Endothelial cell of umbilical vein (primary cell): ENCODE data around the gene LRRC28. TPM values are rescaled to one million over a fixed set of nuclear protein-coding genes. Genes with fewer than 3 reads are reported as not detected.

Experiments
- BruUV-seq: library from RNA; stranded (reverse); fragments of 400-500 nt; replicated peaks from 2 replicates; lab custom pipeline; 2021; lab: Mats Ljungman, UMichigan
- CTCF ChIA-PET: fragments of 300-600, 350-600 bp; sonication (Branson Sonifier 250); formaldehyde crosslinking; loops from one replicate; lab custom pipeline; 2021; ENCODE audit warnings: antibody characterized with exemption, inconsistent platforms; lab: Charles Lee
- POLR2A ChIA-PET: fragments of 300-600, 350-600 bp; sonication (Branson Sonifier 250); formaldehyde crosslinking; loops from one replicate; lab custom pipeline; 2021; ENCODE audit warnings: antibody characterized with exemption, inconsistent platforms; lab: Charles Lee
- DNase-seq: peaks from one replicate; pipeline ENCODE4 v3.0.0-alpha.2; 2011; ENCODE audit warnings: low read depth, low spot score
- FAIRE-seq: peaks from 2 replicates; lab custom pipeline; 2011; peaks lifted over from hg19 to GRCh38; lab: Jason Lieb, UNC
- H2AFZ ChIP-seq: 2 replicates; pipeline ENCODE4 v1.6.0; 2012; ENCODE audit warnings: low read depth, low read length, control low read depth, inconsistent platforms
- H3K27ac ChIP-seq: 2 replicates; pipeline ENCODE4 v1.5.1; 2011; ENCODE audit warnings: low read depth, mild to moderate bottlenecking, control low read depth, low read length, moderate library complexity; ENCODE audit not compliant: insufficient read depth
- H3K27me3 ChIP-seq, 2 experiments: 2 replicates each; pipeline versions ENCODE4 v1.6.0 to v1.6.1; 2011; ENCODE audit warnings: low read length in 2 of 2, mixed read lengths in 1 of 2; ENCODE audit not compliant: control insufficient read depth in 2 of 2, insufficient read depth in 2 of 2
- H3K36me3 ChIP-seq, 2 experiments: 2 replicates in 1 of 2; 3 replicates in 1 of 2; pipeline ENCODE4 v1.5.1; 2011; ENCODE audit warnings: low read length in 2 of 2, mild to moderate bottlenecking in 1 of 2, moderate library complexity in 1 of 2; ENCODE audit not compliant: control insufficient read depth in 2 of 2, insufficient read depth in 2 of 2; ENCODE audit errors: extremely low read depth in 1 of 2
- H3K4me1 ChIP-seq: 3 replicates; pipeline ENCODE4 v1.5.1; 2011; ENCODE audit warnings: mild to moderate bottlenecking, low read length; ENCODE audit not compliant: control insufficient read depth, insufficient read depth; ENCODE audit errors: extremely low read depth
- H3K4me2 ChIP-seq: 2 replicates; pipeline ENCODE4 v1.6.1; 2011; ENCODE audit warnings: low read length, control low read depth, mixed read lengths; ENCODE audit not compliant: insufficient read depth
- H3K4me3 ChIP-seq, 3 experiments: fragments of 200-600 bp in 1 of 3; sonication (generic), shearing (Covaris generic) in 1 of 3; replicated peaks in 1 of 3; 2 replicates each; pipeline ENCODE4 v1.5.1; 2011 to 2016; ENCODE audit warnings: control low read depth in 3 of 3, low read length in 3 of 3, mild to moderate bottlenecking in 2 of 3, inconsistent platforms in 1 of 3, low read depth in 1 of 3, moderate library complexity in 1 of 3; ENCODE audit not compliant: insufficient read depth in 1 of 3
- H3K79me2 ChIP-seq: 2 replicates; pipeline ENCODE4 v1.6.0; 2012; ENCODE audit warnings: low read length, inconsistent platforms; ENCODE audit not compliant: control insufficient read depth, insufficient read depth
- H3K9ac ChIP-seq: replicated peaks from 2 replicates; pipeline ENCODE3; 2011; ENCODE audit warnings: low read length, control low read depth; ENCODE audit not compliant: insufficient read depth; ENCODE audit errors: extremely low read depth
- H3K9me1 ChIP-seq: replicated peaks from 3 replicates; pipeline ENCODE4 v1.6.0; 2011; ENCODE audit warnings: mild to moderate bottlenecking, low read length; ENCODE audit not compliant: control insufficient read depth, insufficient read depth; ENCODE audit errors: extremely low read depth
- H3K9me3 ChIP-seq: replicated peaks from 2 replicates; pipeline ENCODE4 v1.5.1; 2012; ENCODE audit warnings: low read length, inconsistent platforms; ENCODE audit not compliant: control insufficient read depth, insufficient read depth
- H4K20me1 ChIP-seq: replicated peaks from 2 replicates; pipeline ENCODE3; 2011; ENCODE audit warnings: mild to moderate bottlenecking, low read length; ENCODE audit not compliant: control insufficient read depth, insufficient read depth; ENCODE audit errors: extremely low read depth
- CTCF ChIP-seq, 2 donors: IDR thresholded peaks; 1 replicate in 1 of 2; 2 replicates in 1 of 2; pipeline ENCODE4 v1.5.1; 2011; ENCODE audit warnings: low read length in 2 of 2, mild to moderate bottlenecking in 2 of 2, moderate library complexity in 2 of 2, control low read depth in 1 of 2, inconsistent platforms in 1 of 2, low read depth in 1 of 2; ENCODE audit not compliant: insufficient read depth in 1 of 2; ENCODE audit errors: extremely low read depth in 1 of 2
- EZH2 ChIP-seq: IDR thresholded peaks from 2 replicates; pipeline ENCODE4 v1.6.1; 2012; ENCODE audit warnings: borderline replicate concordance, low read depth, mild to moderate bottlenecking, moderate library complexity, low read length, inconsistent platforms; ENCODE audit not compliant: severe bottlenecking
- FOS ChIP-seq: IDR thresholded peaks from 2 replicates; pipeline ENCODE4 v1.6.1; 2011; ENCODE audit warnings: mild to moderate bottlenecking, low read length, moderate library complexity, borderline replicate concordance; ENCODE audit not compliant: insufficient read depth
- GATA2 ChIP-seq: IDR thresholded peaks from 2 replicates; pipeline ENCODE4 v1.7.0; 2011; ENCODE audit warnings: low read depth, mild to moderate bottlenecking, moderate library complexity, mixed read lengths, low read length; ENCODE audit not compliant: insufficient read length, insufficient read depth
- JUN ChIP-seq: IDR thresholded peaks from 2 replicates; pipeline ENCODE4 v1.6.1; 2011; ENCODE audit warnings: borderline replicate concordance, low read depth; ENCODE audit not compliant: insufficient read length, insufficient read depth
- MAX ChIP-seq: IDR thresholded peaks from 2 replicates; pipeline ENCODE4 v1.6.1; 2011; ENCODE audit not compliant: insufficient read depth, insufficient read length
- MYC ChIP-seq: IDR thresholded peaks from one replicate; pipeline ENCODE4 v1.6.1; 2011; ENCODE audit warnings: mild to moderate bottlenecking, low read depth, low read length
- POLR2A ChIP-seq: IDR thresholded peaks from 2 replicates; pipeline ENCODE4 v1.6.1; 2012; ENCODE audit warnings: low read depth, mild to moderate bottlenecking, control low read depth, low read length
- POLR2AphosphoS5 ChIP-seq: IDR thresholded peaks from 2 replicates; pipeline ENCODE4 v1.6.1; 2012; ENCODE audit warnings: low read depth, mild to moderate bottlenecking, control low read depth, low read length, moderate library complexity; ENCODE audit not compliant: insufficient read depth
- dilution Hi-C: fragments of 300-500 bp; cut with MboI; formaldehyde crosslinking; loops from one replicate; pipeline ENCODE4 v1.15.0; 2019; ENCODE audit warnings: low sequenced_read_pairs; ENCODE audit not compliant: extremely low pct_ligation_motif_present
- intact Hi-C: fragments of 100-400 bp; cut with micrococcal nuclease; formaldehyde crosslinking; loops from one replicate; pipeline ENCODE4 v1.10.0; 2022
- polyA plus RNA-seq, 4 experiments: library from polyadenylated mRNA; depleted of rRNA in 3 of 4; stranded (reverse) in 3 of 4; unstranded in 1 of 4; fragments of >200 nt; gene quantifications; 2 replicates each; pipeline versions ENCODE4 v1.2.1 to v1.2.3, GENCODE V29; 2011 to 2012; ENCODE audit warnings: missing spikeins in 1 of 4
- total RNA-seq: library from RNA; stranded (reverse); gene quantifications from 2 replicates; pipeline ENCODE4 v1.2.3, GENCODE V29; 2021

Gene LRRC28
- total and polyA plus RNA-seq, 2 donors (not counting 3 experiments of a cell fraction or from before 2014, with no cell fraction given), result 19.6 to 26.7 TPM

- H3K9me3 ChIP-seq, result no peaks in the 10 kb centered on the region
- H3K79me2 ChIP-seq, result no peaks in the 10 kb centered on the region
- H3K36me3 ChIP-seq, result no peaks in the 10 kb centered on the region
- no peaks in the 10 kb centered on the region for H4K20me1 ChIP-seq
- no peak overlapping the region for H2AFZ ChIP-seq
- dilution Hi-C loops (no loop called here), intact Hi-C loops (no loop called here)
- TF ChIP-seq MAX, result no peak
- no peak for TF ChIP-seq JUN
- no peak for TF ChIP-seq POLR2A
- no peak for TF ChIP-seq MYC
- no peak for TF ChIP-seq POLR2AphosphoS5
- no peak for TF ChIP-seq CTCF (IDR thresholded peaks at IDR 0.05; ENCODE audit: extremely low read depth in 1 of 2, insufficient read depth in 1 of 2, low read depth in 1 of 2, low read length in 2 of 2)
- no peak for TF ChIP-seq EZH2
- TF ChIP-seq FOS, result no peak
- TF ChIP-seq GATA2, result no peak
- no peak overlapping the region for H3K9ac ChIP-seq
- BruUV-seq, result no TSS peak
- POLR2A ChIA-PET, result no interaction called here
- H3K27me3 ChIP-seq, result no peaks in the 10 kb centered on the region
- FAIRE-seq (peak; percentile 31), DNase-seq (no peak)
- H3K4me2 ChIP-seq, result no peak overlapping the region
- no peaks in the 10 kb centered on the region for H3K9me1 ChIP-seq
- H3K4me1 ChIP-seq, result no peaks in the 10 kb centered on the region
- no peak overlapping the region for H3K27ac ChIP-seq
- no peak overlapping the region for H3K4me3 ChIP-seq
- CTCF ChIA-PET, result interaction anchor here (3.6 kb wide), 1 partner anchor 317 kb away, joined by 19 read pairs; no protein-coding TSS in a partner anchor
Measured at GRCh38 chr15:99387421-99388168, 136.3 kb downstream of the LRRC28 start.
